A673 (cell line): ENCODE results near the gene NHLRC4. TPM values are rescaled to one million over a fixed set of nuclear protein-coding genes. Genes with fewer than 3 reads are reported as not detected.

Source experiments
- BruUV-seq: library from RNA; stranded (reverse); fragments of 400-500 nt; replicated peaks from 2 replicates; lab custom pipeline; 2021; lab: Mats Ljungman, UMichigan
- CTCF ChIA-PET: fragments of 300-600 bp; sonication (Branson Sonifier 250); formaldehyde crosslinking; loops from one replicate; lab custom pipeline; 2022; ENCODE audit warnings: antibody characterized with exemption; lab: Charles Lee
- POLR2A ChIA-PET: fragments of 300-600 bp; sonication (Branson Sonifier 250); formaldehyde crosslinking; loops from one replicate; lab custom pipeline; 2022; ENCODE audit warnings: antibody characterized with exemption; ENCODE audit not compliant: low non-redundant PET; lab: Charles Lee
- DNase-seq: peaks from one replicate; pipeline ENCODE4 v3.0.0-alpha.2; 2015; ENCODE audit warnings: low spot score
- H3K27ac ChIP-seq: fragments of 200-600 bp; sonication (generic); 2 replicates; pipeline ENCODE4 v1.5.1; 2016; ENCODE audit warnings: mixed run types, low read depth, mild to moderate bottlenecking, mixed read lengths, antibody characterized with exemption, low read length; ENCODE audit not compliant: poor library complexity, severe bottlenecking
- H3K27me3 ChIP-seq: fragments of 200-600 bp; sonication (generic); replicated peaks from 2 replicates; pipeline ENCODE4 v1.6.1; 2017; ENCODE audit warnings: mixed run types, low read depth, mild to moderate bottlenecking, mixed read lengths, antibody characterized with exemption, low read length; ENCODE audit not compliant: insufficient read depth, poor library complexity
- H3K36me3 ChIP-seq: fragments of 200-600 bp; sonication (generic); 2 replicates; pipeline ENCODE4 v1.6.1; 2016; ENCODE audit warnings: mixed run types, mild to moderate bottlenecking, mixed read lengths, antibody characterized with exemption, low read length; ENCODE audit not compliant: insufficient read depth, poor library complexity, severe bottlenecking
- H3K4me1 ChIP-seq: fragments of 200-600 bp; sonication (generic); 2 replicates; pipeline ENCODE4 v1.6.1; 2017; ENCODE audit warnings: mixed run types, mild to moderate bottlenecking, mixed read lengths, antibody characterized with exemption, low read length; ENCODE audit not compliant: insufficient read depth, poor library complexity, severe bottlenecking
- H3K4me3 ChIP-seq: fragments of 200-600 bp; sonication (generic); 2 replicates; pipeline ENCODE4 v1.5.1; 2016; ENCODE audit warnings: low read depth, mixed run types, mild to moderate bottlenecking, mixed read lengths, low read length; ENCODE audit not compliant: poor library complexity, severe bottlenecking
- H3K9me3 ChIP-seq: fragments of 200-600 bp; sonication (generic); 2 replicates; pipeline ENCODE4 v1.6.1; 2016; ENCODE audit warnings: mixed run types, low read depth, mild to moderate bottlenecking, mixed read lengths, antibody characterized with exemption, low read length; ENCODE audit not compliant: poor library complexity, severe bottlenecking
- EZH2 ChIP-seq: fragments of 200-600 bp; sonication (generic); IDR thresholded peaks from 2 replicates; pipeline ENCODE4 v1.6.1; 2017; ENCODE audit warnings: borderline replicate concordance, low read depth, mild to moderate bottlenecking, mixed read lengths, antibody characterized with exemption, low read length; ENCODE audit not compliant: poor library complexity, severe bottlenecking
- intact Hi-C: fragments of 100-400 bp; cut with micrococcal nuclease; formaldehyde crosslinking; loops from one replicate; pipeline ENCODE4 v1.10.0; 2022; ENCODE audit not compliant: unreplicated experiment
- total RNA-seq: library from RNA; stranded (reverse); gene quantifications from 2 replicates; pipeline ENCODE4 v1.2.3, GENCODE V29; 2021
- TF ChIP-seq, protein P1 (sequence below): fragments of 300-800, 200-600 bp; sonication (generic); conservative IDR thresholded peaks from 2 replicates; pipeline ENCODE4 v1.5.1; 2017; ENCODE audit warnings: low read depth, mild to moderate bottlenecking, antibody characterized with exemption, low read length, moderate library complexity, mixed read lengths

Gene NHLRC4
- total RNA-seq, 1 experiment from 2014 or later: 0.21 TPM

DNA sequence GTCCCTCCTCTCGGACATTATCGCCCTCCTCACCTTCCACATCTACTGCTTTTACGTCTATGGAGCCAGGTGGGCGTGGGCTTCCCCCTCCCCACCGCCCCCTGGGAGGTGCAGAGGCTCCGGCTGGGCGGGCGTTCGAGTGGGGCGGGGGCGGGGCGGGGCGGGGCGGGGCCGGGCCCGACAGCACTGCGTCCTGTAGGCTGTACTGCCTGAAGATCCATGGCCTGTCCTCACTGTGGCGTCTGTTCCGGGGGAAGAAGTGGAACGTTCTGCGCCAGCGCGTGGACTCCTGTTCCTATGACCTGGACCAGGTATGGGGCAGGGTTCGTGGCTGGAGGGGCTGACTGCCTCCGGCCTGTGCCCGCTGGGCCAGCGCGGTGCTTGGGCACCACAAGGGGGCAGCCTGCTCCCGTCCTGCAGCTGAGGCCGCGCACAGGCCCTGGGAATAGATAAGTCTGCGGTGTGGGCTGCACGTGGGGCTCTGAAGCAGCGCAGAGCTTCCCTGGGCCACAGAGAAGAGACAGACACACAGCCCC is 12.1 kb downstream of the NHLRC4 start:
- H3K36me3 ChIP-seq: no peaks in the 10 kb centered on the region
- H3K27me3 ChIP-seq: no peaks in the 10 kb centered on the region
- DNase-seq: peak; percentile 68
- no peak overlapping the region for H3K27ac ChIP-seq
- H3K4me1 ChIP-seq: peaks cover 2% of the 10 kb centered on the region
- no peak for TF ChIP-seq EZH2
- TF ChIP-seq, protein P1, sequence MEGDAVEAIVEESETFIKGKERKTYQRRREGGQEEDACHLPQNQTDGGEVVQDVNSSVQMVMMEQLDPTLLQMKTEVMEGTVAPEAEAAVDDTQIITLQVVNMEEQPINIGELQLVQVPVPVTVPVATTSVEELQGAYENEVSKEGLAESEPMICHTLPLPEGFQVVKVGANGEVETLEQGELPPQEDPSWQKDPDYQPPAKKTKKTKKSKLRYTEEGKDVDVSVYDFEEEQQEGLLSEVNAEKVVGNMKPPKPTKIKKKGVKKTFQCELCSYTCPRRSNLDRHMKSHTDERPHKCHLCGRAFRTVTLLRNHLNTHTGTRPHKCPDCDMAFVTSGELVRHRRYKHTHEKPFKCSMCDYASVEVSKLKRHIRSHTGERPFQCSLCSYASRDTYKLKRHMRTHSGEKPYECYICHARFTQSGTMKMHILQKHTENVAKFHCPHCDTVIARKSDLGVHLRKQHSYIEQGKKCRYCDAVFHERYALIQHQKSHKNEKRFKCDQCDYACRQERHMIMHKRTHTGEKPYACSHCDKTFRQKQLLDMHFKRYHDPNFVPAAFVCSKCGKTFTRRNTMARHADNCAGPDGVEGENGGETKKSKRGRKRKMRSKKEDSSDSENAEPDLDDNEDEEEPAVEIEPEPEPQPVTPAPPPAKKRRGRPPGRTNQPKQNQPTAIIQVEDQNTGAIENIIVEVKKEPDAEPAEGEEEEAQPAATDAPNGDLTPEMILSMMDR: peak; percentile 68
- no TSS peak for BruUV-seq
- no peak overlapping the region for H3K4me3 ChIP-seq
- intact Hi-C loops: no loop called here
- POLR2A ChIA-PET: no interaction called here
- H3K9me3 ChIP-seq: no peaks in the 10 kb centered on the region
- CTCF ChIA-PET: interaction anchor here (0.6 kb wide), 1 partner anchor 30 kb away, joined by 4 read pairs; no protein-coding TSS in a partner anchor

DNA sequence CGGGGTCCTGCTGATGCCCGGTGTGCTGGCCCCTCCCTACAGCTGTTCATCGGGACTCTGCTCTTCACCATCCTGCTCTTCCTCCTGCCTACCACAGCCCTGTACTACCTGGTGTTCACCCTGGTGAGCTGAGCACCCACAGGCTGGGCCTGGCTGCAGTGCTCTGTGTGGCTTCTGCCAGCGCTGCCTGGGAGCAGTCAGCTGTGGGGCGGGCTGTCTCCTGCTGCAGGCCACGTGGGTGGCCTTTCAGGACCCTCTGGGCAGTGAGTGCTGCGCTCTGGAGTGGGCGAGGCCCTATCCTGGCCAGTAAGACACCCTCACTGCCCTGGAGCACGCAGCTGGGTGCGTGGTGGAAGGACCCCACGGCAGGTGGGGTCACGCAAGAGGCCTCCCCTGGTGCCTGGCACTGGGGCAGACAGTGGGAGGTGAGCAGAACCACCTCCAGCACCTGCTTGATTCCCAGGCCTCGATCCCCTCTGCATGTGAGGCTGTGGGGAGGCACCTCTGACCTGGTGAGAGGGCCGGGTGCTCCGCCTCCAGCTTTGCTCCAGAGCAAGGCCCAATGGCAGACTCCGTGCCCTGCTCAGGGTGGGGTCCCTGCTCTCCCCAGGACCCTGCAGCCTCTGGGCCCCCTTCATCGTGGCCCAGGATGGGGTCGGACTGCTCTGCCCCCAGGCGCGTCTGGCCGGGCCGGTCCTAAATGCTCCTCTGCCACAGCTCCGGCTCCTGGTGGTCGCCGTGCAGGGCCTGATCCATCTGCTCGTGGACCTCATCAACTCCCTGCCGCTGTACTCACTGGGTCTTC is 13.5 kb downstream of the NHLRC4 start:
- Histone ChIP-seq H3K4me1 (peaks cover 7% of the 10 kb centered on the region), H3K27ac (no peak overlapping the region), H3K36me3 (no peaks in the 10 kb centered on the region), H3K27me3 (no peaks in the 10 kb centered on the region), H3K4me3 (no peak overlapping the region), H3K9me3 (no peaks in the 10 kb centered on the region)
- no TSS peak for BruUV-seq
- TF ChIP-seq, protein P1: no peak
- no peak for TF ChIP-seq EZH2
- POLR2A ChIA-PET: no interaction called here
- intact Hi-C loops: no loop called here
- no peak for DNase-seq
- CTCF ChIA-PET: interaction anchor here (0.6 to 1.0 kb wide), 2 partner anchors 8 to 228 kb away, joined by 3 read pairs; no protein-coding TSS in a partner anchor

DNA sequence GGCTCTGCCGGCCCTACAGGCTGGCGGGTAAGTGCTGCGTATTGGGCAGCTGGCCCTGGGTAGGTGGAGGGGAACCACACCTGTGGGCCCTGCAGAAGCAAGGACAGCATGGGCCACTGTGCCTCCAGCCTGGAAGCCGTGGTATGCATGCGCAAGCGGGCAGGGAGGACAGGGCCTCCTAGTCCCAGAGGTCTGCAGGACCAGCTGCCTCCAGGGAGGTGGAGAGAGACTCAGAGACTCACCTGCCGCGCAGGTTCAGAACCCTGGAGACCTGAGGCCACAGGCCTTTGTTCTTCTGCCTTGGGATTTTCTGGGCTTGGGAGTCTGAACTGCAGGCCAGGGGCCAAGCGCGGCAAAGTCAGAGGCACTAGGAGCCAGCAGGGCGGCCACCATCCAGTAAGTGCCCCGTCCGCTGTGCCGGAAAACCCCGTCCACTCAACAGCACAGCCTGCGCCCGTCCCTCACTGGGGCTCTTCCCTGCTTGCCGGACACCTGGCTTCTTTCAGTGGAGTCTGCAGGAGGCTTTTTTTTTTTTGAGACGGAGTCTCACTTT is 14.2 kb downstream of the NHLRC4 start:
- H3K36me3 ChIP-seq: no peaks in the 10 kb centered on the region
- ChIA-PET CTCF (interaction anchor here (0.6 to 1.0 kb wide), 2 partner anchors 8 to 227 kb away, joined by 3 read pairs; no protein-coding TSS in a partner anchor), POLR2A (no interaction called here)
- H3K27ac ChIP-seq: no peak overlapping the region
- H3K9me3 ChIP-seq: no peaks in the 10 kb centered on the region
- no peak for DNase-seq
- H3K4me3 ChIP-seq: no peak overlapping the region
- H3K4me1 ChIP-seq: peaks cover 12% of the 10 kb centered on the region
- no TSS peak for BruUV-seq
- no peaks in the 10 kb centered on the region for H3K27me3 ChIP-seq
- TF ChIP-seq EZH2: no peak
- TF ChIP-seq, protein P1: no peak
- intact Hi-C loops: no loop called here
